PC-9 (cell line): ENCODE results near the gene CCDC12.

Experiments used
- EZH2 ChIP-seq: fragments of 200-600 bp; sonication (generic); IDR thresholded peaks from 2 replicates; pipeline ENCODE4 v1.8.0; 2017; ENCODE audit warnings: antibody characterized with exemption, low read depth
- TF ChIP-seq, protein P1 (sequence below): fragments of 200-600 bp; sonication (generic); conservative IDR thresholded peaks from 2 replicates; pipeline ENCODE4 v1.6.1; 2017; ENCODE audit warnings: mixed run types, antibody characterized with exemption, mild to moderate bottlenecking, moderate library complexity

DNA sequence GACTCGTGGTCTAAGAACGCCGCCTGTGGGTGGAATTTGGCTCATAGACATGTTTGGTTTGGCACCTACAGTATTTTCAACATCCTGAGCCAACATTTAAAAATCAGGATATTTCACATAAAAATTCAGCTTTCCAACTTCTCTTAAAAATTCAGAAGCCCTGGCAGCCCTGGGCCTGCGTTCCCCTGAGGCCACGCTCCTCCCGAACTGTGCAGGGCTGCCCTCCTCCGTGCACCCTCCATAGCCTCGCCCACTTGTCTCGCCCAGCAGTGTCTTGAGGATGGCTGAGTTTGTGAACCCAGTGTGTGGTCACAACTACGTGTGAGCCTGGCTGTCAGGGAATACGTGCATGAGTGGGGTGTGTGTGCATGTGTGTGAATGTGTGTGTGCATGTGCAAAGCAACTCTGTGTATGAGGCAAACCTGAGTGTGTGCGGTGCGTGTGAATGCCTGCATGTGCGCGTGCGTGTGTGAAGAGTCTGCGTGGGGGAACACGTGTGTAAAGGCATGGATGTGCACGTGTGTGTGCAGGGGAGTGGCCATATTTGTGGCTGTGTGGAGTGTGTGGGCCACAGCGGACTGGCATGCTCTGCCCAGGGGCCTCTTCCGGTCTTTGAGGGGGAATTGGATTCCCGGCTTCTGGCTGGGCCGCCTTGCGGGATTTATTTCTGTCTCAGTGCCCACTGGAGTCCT lies 68.1 kb downstream of the CCDC12 start:
- TF ChIP-seq, protein P1, sequence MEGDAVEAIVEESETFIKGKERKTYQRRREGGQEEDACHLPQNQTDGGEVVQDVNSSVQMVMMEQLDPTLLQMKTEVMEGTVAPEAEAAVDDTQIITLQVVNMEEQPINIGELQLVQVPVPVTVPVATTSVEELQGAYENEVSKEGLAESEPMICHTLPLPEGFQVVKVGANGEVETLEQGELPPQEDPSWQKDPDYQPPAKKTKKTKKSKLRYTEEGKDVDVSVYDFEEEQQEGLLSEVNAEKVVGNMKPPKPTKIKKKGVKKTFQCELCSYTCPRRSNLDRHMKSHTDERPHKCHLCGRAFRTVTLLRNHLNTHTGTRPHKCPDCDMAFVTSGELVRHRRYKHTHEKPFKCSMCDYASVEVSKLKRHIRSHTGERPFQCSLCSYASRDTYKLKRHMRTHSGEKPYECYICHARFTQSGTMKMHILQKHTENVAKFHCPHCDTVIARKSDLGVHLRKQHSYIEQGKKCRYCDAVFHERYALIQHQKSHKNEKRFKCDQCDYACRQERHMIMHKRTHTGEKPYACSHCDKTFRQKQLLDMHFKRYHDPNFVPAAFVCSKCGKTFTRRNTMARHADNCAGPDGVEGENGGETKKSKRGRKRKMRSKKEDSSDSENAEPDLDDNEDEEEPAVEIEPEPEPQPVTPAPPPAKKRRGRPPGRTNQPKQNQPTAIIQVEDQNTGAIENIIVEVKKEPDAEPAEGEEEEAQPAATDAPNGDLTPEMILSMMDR: no peak
- TF ChIP-seq EZH2: no peak
